Panc1 (cell line): Measurements from ENCODE around the gene LAMC2. TPM values are rescaled to one million over a fixed set of nuclear protein-coding genes. Genes with fewer than 3 reads are reported as not detected.

Experiments
- ATAC-seq: fragments of 200-7000 bp; cut with Tn5 transposase; 2 replicates; pipeline ENCODE4 v1.9.1; 2020; ENCODE audit warnings: mild to moderate bottlenecking, moderate library complexity
- BruUV-seq: library from RNA; stranded (reverse); fragments of 400-500 nt; replicated peaks from 2 replicates; lab custom pipeline; 2021; lab: Mats Ljungman, UMichigan
- CTCF ChIA-PET: fragments of 300-600 bp; sonication (Branson Sonifier 250); formaldehyde crosslinking; loops from one replicate; lab custom pipeline; 2022; ENCODE audit warnings: antibody characterized with exemption; lab: Charles Lee
- POLR2A ChIA-PET: fragments of 300-600 bp; sonication (Branson Sonifier 250); formaldehyde crosslinking; loops from one replicate; lab custom pipeline; 2022; ENCODE audit warnings: antibody characterized with exemption; lab: Charles Lee
- DNase-seq: peaks from one replicate; pipeline ENCODE4 v3.0.0-alpha.2; 2010; ENCODE audit warnings: low read depth, low spot score
- H3K27ac ChIP-seq: 2 replicates; pipeline ENCODE4 v1.5.1; 2011; ENCODE audit warnings: mild to moderate bottlenecking, low read length, inconsistent platforms
- H3K27me3 ChIP-seq: fragments of 200-500 bp; sonication (Bioruptor generic); 2 replicates; pipeline ENCODE4 v1.6.0; 2014; ENCODE audit warnings: low read length, inconsistent platforms; ENCODE audit not compliant: control insufficient read depth, insufficient read depth
- H3K36me3 ChIP-seq: fragments of 200-500 bp; sonication (Bioruptor generic); 2 replicates; pipeline ENCODE4 v1.5.1; 2014; ENCODE audit warnings: inconsistent platforms, mild to moderate bottlenecking, low read length, moderate library complexity; ENCODE audit not compliant: control insufficient read depth, insufficient read depth
- H3K4me1 ChIP-seq: 2 replicates; pipeline ENCODE4 v1.5.1; 2011; ENCODE audit warnings: inconsistent platforms, mild to moderate bottlenecking, low read length, moderate library complexity; ENCODE audit not compliant: control insufficient read depth, insufficient read depth
- H3K4me3 ChIP-seq, 2 experiments: 2 replicates each; pipeline ENCODE4 v1.5.1; 2011 to 2012; ENCODE audit warnings: low read depth in 2 of 2, low read length in 2 of 2, mild to moderate bottlenecking in 2 of 2, inconsistent platforms in 1 of 2, moderate library complexity in 1 of 2
- H3K9me3 ChIP-seq: fragments of 200-500 bp; sonication (Bioruptor generic); 2 replicates; pipeline ENCODE4 v1.5.1; 2014; ENCODE audit warnings: low read depth, mild to moderate bottlenecking, inconsistent platforms, low read length, moderate library complexity; ENCODE audit not compliant: control insufficient read depth, insufficient read depth
- POLR2AphosphoS5 ChIP-seq: IDR thresholded peaks from 2 replicates; pipeline ENCODE4 v1.6.1; 2012; ENCODE audit warnings: mild to moderate bottlenecking, low read depth, low read length, moderate library complexity
- SIN3A ChIP-seq: IDR thresholded peaks from 2 replicates; pipeline ENCODE4 v1.6.1; 2012; ENCODE audit warnings: low read depth, mild to moderate bottlenecking, low read length, moderate library complexity, borderline replicate concordance; ENCODE audit not compliant: insufficient read depth
- TCF7L2 ChIP-seq: IDR thresholded peaks from 2 replicates; pipeline ENCODE4 v1.6.1; 2011; ENCODE audit warnings: mild to moderate bottlenecking, low read depth, low read length, inconsistent platforms
- in situ Hi-C: cut with HindIII; loops from 2 replicates; pipeline ENCODE4 v1.10.0; 2016; ENCODE audit warnings: low sequenced_read_pairs, low pct_unique_long_range_greater_than_20kb
- intact Hi-C: fragments of 100-400 bp; cut with micrococcal nuclease; formaldehyde crosslinking; loops from one replicate; pipeline ENCODE4 v1.10.0; 2022; ENCODE audit not compliant: unreplicated experiment
- total RNA-seq: library from RNA; stranded (reverse); gene quantifications from one replicate; pipeline ENCODE4 v1.2.1, GENCODE V29; 2021; ENCODE audit not compliant: unreplicated experiment
- TF ChIP-seq, protein P1 (sequence below): fragments of 450-650 bp; IDR thresholded peaks from 2 replicates; pipeline ENCODE4 v1.5.1; 2017; ENCODE audit warnings: mild to moderate bottlenecking
- TF ChIP-seq, protein P2 (sequence below), 2 experiments: IDR thresholded peaks; 2 replicates each; pipeline ENCODE4 v1.6.1; 2011 to 2012; ENCODE audit warnings: low read depth in 2 of 2, control low read depth in 1 of 2, low read length in 1 of 2, mild to moderate bottlenecking in 1 of 2, moderate library complexity in 1 of 2; ENCODE audit not compliant: insufficient read depth in 1 of 2

The LAMC2 gene
- total RNA-seq, 1 experiment from 2014 or later, result 8.3 TPM

DNA sequence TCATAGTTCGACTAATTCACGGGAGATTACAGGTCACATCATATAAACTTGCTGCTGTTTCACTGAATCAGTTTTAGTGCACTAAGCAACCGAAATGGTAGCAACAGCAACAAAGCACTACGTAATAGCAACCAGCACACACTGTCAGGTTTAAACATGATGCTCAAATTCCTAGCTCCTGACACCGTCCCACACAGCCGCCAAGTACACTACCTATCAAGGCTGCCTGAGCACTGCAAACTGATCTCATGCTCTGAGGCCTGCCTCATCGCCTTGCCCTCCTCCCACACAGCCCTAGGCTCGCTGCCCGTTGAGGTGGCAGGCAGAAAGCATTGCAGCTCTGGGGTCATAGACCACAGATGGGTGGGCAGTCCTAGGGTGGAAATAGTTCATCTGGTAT is 12.4 kb downstream of the LAMC2 start:
- ChIA-PET POLR2A (no interaction called here), CTCF (no interaction called here)
- intact Hi-C loops, result no loop called here
- in situ Hi-C loops, result no loop called here
- no peak for DNase-seq
- BruUV-seq, result no TSS peak
- TF ChIP-seq, protein P1, sequence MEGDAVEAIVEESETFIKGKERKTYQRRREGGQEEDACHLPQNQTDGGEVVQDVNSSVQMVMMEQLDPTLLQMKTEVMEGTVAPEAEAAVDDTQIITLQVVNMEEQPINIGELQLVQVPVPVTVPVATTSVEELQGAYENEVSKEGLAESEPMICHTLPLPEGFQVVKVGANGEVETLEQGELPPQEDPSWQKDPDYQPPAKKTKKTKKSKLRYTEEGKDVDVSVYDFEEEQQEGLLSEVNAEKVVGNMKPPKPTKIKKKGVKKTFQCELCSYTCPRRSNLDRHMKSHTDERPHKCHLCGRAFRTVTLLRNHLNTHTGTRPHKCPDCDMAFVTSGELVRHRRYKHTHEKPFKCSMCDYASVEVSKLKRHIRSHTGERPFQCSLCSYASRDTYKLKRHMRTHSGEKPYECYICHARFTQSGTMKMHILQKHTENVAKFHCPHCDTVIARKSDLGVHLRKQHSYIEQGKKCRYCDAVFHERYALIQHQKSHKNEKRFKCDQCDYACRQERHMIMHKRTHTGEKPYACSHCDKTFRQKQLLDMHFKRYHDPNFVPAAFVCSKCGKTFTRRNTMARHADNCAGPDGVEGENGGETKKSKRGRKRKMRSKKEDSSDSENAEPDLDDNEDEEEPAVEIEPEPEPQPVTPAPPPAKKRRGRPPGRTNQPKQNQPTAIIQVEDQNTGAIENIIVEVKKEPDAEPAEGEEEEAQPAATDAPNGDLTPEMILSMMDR, result no peak
- no peak for TF ChIP-seq SIN3A
- ATAC-seq, result no peak
- no peak overlapping the region for H3K4me3 ChIP-seq
- no peaks in the 10 kb centered on the region for H3K9me3 ChIP-seq
- H3K4me1 ChIP-seq, result no peaks in the 10 kb centered on the region
- H3K27ac ChIP-seq, result no peak overlapping the region
- no peaks in the 10 kb centered on the region for H3K36me3 ChIP-seq
- H3K27me3 ChIP-seq, result no peaks in the 10 kb centered on the region

DNA sequence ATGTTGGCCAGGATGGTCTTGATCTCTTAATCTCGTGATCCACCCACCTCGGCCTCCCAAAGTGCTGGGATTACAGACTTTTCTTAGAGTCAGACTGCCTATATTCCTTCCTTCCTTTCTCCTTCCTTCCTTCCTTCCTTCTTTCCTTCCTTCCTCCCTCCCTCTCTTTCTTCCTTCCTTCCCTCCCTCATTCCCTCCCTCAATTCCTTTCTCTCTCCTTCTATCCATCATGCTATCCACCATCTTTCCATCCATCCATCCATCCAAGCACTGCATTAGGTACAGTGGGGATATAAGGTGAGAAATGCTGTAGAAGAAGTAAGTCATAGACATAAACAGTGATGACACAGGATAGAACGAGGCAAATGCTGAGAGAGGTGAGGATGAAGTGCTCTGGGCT is 13.2 kb downstream of the LAMC2 start:
- Histone ChIP-seq H3K4me3 (no peak overlapping the region), H3K4me1 (no peaks in the 10 kb centered on the region), H3K36me3 (no peaks in the 10 kb centered on the region), H3K9me3 (no peaks in the 10 kb centered on the region), H3K27me3 (no peaks in the 10 kb centered on the region), H3K27ac (no peak overlapping the region)
- ChIA-PET CTCF (no interaction called here), POLR2A (no interaction called here)
- ATAC-seq, result no peak
- BruUV-seq, result no TSS peak
- no peak for TF ChIP-seq TCF7L2
- TF ChIP-seq, protein P1, result no peak
- TF ChIP-seq SIN3A, result no peak
- TF ChIP-seq POLR2AphosphoS5, result no peak
- TF ChIP-seq, protein P2, sequence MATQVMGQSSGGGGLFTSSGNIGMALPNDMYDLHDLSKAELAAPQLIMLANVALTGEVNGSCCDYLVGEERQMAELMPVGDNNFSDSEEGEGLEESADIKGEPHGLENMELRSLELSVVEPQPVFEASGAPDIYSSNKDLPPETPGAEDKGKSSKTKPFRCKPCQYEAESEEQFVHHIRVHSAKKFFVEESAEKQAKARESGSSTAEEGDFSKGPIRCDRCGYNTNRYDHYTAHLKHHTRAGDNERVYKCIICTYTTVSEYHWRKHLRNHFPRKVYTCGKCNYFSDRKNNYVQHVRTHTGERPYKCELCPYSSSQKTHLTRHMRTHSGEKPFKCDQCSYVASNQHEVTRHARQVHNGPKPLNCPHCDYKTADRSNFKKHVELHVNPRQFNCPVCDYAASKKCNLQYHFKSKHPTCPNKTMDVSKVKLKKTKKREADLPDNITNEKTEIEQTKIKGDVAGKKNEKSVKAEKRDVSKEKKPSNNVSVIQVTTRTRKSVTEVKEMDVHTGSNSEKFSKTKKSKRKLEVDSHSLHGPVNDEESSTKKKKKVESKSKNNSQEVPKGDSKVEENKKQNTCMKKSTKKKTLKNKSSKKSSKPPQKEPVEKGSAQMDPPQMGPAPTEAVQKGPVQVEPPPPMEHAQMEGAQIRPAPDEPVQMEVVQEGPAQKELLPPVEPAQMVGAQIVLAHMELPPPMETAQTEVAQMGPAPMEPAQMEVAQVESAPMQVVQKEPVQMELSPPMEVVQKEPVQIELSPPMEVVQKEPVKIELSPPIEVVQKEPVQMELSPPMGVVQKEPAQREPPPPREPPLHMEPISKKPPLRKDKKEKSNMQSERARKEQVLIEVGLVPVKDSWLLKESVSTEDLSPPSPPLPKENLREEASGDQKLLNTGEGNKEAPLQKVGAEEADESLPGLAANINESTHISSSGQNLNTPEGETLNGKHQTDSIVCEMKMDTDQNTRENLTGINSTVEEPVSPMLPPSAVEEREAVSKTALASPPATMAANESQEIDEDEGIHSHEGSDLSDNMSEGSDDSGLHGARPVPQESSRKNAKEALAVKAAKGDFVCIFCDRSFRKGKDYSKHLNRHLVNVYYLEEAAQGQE (IDR thresholded peaks at IDR 0.05; ENCODE audit: insufficient read depth in 1 of 2, low read depth in 2 of 2, low read length in 1 of 2), result no peak
- intact Hi-C loops, result no loop called here
- in situ Hi-C loops, result no loop called here
- DNase-seq, result no peak
